Colonic mucosa (tissue), 4 donors: ENCODE measurements around the gene KLRC1. TPM values are rescaled to one million over a fixed set of nuclear protein-coding genes. Genes with fewer than 3 reads are reported as not detected.
"Not testable (repeated sequence)": the region's sequence is repeated elsewhere in the genome, so short reads cannot be mapped to it uniquely, and the experiment has no call there.

ENCODE experiments used
- DNase-seq: peaks from one replicate; pipeline ENCODE4 v3.0.0-alpha.2; 2020
- H3K27ac ChIP-seq: fragments of 200-600 bp; one replicate; pipeline ENCODE4 v1.8.0; 2021
- H3K27me3 ChIP-seq: fragments of 200-600 bp; one replicate; pipeline ENCODE4 v1.8.0; 2021
- H3K36me3 ChIP-seq: fragments of 200-600 bp; one replicate; pipeline ENCODE4 v1.8.0; 2021
- H3K4me1 ChIP-seq: fragments of 200-600 bp; one replicate; pipeline ENCODE4 v1.8.0; 2021; ENCODE audit warnings: mild to moderate bottlenecking
- H3K4me3 ChIP-seq: fragments of 200-600 bp; one replicate; pipeline ENCODE4 v1.8.0; 2021
- H3K9ac ChIP-seq, 2 donors: one replicate each; pipeline ENCODE4 v1.7.0; 2013; ENCODE audit warnings: control low read depth in 2 of 2, low read depth in 2 of 2, low read length in 2 of 2
- H3K9me3 ChIP-seq: fragments of 200-600 bp; one replicate; pipeline ENCODE4 v1.8.0; 2021
- CTCF ChIP-seq: fragments of 200-600 bp; IDR thresholded peaks from one replicate; pipeline ENCODE4 v1.8.0; 2022; ENCODE audit warnings: antibody characterized with exemption, mild to moderate bottlenecking
- intact Hi-C: fragments of 100-400 bp; cut with DNase I; formaldehyde crosslinking; loops from one replicate; pipeline ENCODE4 v1.14.1; 2022
- total RNA-seq, 2 donors: library from RNA; stranded (reverse); fragmentation: NEBNext Ultra II Directional in 1 of 2; extraction: Animal tissue kit (Norgen Biotek cat#: 25700) in 1 of 2; gene quantifications; one replicate each; pipeline ENCODE4 v1.2.1, GENCODE V29; 2021
- donor health status: healthy.
- donor health status: DM: no; HTN: no; CAD: no.
- donor health status: DM: no; HTN: no; CAD: no.

KLRC1 gene
- total RNA-seq: 1 to 10 TPM; 1.0 to 1.3 TPM

- no peak for DNase-seq
- intact Hi-C loops: no loop called here
These were observed at the start of gene KLRC1 for GRCh38 chr12:10453156-10453555. TSS of gene KLRC1 (minus strand) at chr12:10453377. CDS start at chr12:10451156, 2,221 bp downstream.

GRCh38 chr12:10501030-10501429 is 47.9 kb upstream of the KLRC1 start:
- Histone ChIP-seq H3K4me3 (no peak overlapping the region), H3K36me3 (no peaks in the 10 kb centered on the region), H3K9ac (no peak overlapping the region), H3K9me3 (no peaks in the 10 kb centered on the region), H3K27me3 (no peaks in the 10 kb centered on the region), H3K4me1 (no peaks in the 10 kb centered on the region), H3K27ac (no peak overlapping the region)
- no peak for DNase-seq
- intact Hi-C loops: no loop called here
- TF ChIP-seq CTCF: no peak

More at GRCh38 chr12:10453156-10453555, at the start of gene KLRC1:
- no peak for TF ChIP-seq CTCF
- Histone ChIP-seq H3K4me3 (no peak within 1 kb of the TSS), H3K27me3 (no peaks in the 10 kb centered on the region), H3K36me3 (no peaks in the 10 kb centered on the region), H3K27ac (peak within 1 kb of the TSS; percentile 12), H3K9ac (no peak within 1 kb of the TSS), H3K9me3 (no peaks in the 10 kb centered on the region), H3K4me1 (no peaks in the 10 kb centered on the region)

GRCh38 chr12:10498042-10498441 is 44.9 kb upstream of the KLRC1 start:
- Histone ChIP-seq H3K4me1 (no peaks in the 10 kb centered on the region), H3K27me3 (no peaks in the 10 kb centered on the region), H3K9ac (no peak overlapping the region), H3K36me3 (no peaks in the 10 kb centered on the region), H3K4me3 (no peak overlapping the region), H3K9me3 (no peaks in the 10 kb centered on the region), H3K27ac (no peak overlapping the region)
- no peak for TF ChIP-seq CTCF
- intact Hi-C loops: no loop called here
- DNase-seq: no peak

GRCh38 chr12:10497602-10498001 is 44.4 kb upstream of the KLRC1 start:
- H3K9ac ChIP-seq: no peak overlapping the region
- DNase-seq: no peak

GRCh38 chr12:10491766-10492165 is 38.6 kb upstream of the KLRC1 start:
- Histone ChIP-seq H3K27me3 (no peaks in the 10 kb centered on the region), H3K36me3 (no peaks in the 10 kb centered on the region), H3K27ac (no peak overlapping the region), H3K9me3 (no peaks in the 10 kb centered on the region), H3K9ac (no peak overlapping the region), H3K4me1 (no peaks in the 10 kb centered on the region), H3K4me3 (no peak overlapping the region)
- no peak for DNase-seq
- intact Hi-C loops: no loop called here
- no peak for TF ChIP-seq CTCF

More at GRCh38 chr12:10497602-10498001, 44.4 kb upstream of the KLRC1 start:
- Histone ChIP-seq H3K36me3 (no peaks in the 10 kb centered on the region), H3K4me3 (no peak overlapping the region), H3K27me3 (no peaks in the 10 kb centered on the region), H3K4me1 (no peaks in the 10 kb centered on the region), H3K27ac (no peak overlapping the region), H3K9me3 (no peaks in the 10 kb centered on the region)
- no peak for TF ChIP-seq CTCF
- intact Hi-C loops: no loop called here

- not testable (repeated sequence) for DNase-seq
These were observed 34.2 kb upstream of the KLRC1 start for GRCh38 chr12:10487328-10487727.

GRCh38 chr12:10481901-10482300 is 28.7 kb upstream of the KLRC1 start:
- H3K4me1 ChIP-seq, DNase-seq, H3K27ac ChIP-seq, H3K9me3 ChIP-seq, H3K27me3 ChIP-seq, H3K9ac ChIP-seq, H3K4me3 ChIP-seq, intact Hi-C loops, H3K36me3 ChIP-seq: not testable (repeated sequence)

More at GRCh38 chr12:10487328-10487727, 34.2 kb upstream of the KLRC1 start:
- H3K9ac ChIP-seq, H3K9me3 ChIP-seq, H3K4me3 ChIP-seq, H3K27me3 ChIP-seq, H3K27ac ChIP-seq, intact Hi-C loops, H3K4me1 ChIP-seq, H3K36me3 ChIP-seq: not testable (repeated sequence)

GRCh38 chr12:10472808-10473207 is 19.6 kb upstream of the KLRC1 start:
- H3K4me1 ChIP-seq, H3K9ac ChIP-seq, H3K27ac ChIP-seq, H3K9me3 ChIP-seq, H3K36me3 ChIP-seq, H3K27me3 ChIP-seq, intact Hi-C loops, H3K4me3 ChIP-seq, DNase-seq: not testable (repeated sequence)
